Osteocyte (in vitro differentiated cells): ENCODE measurements around the gene PRDM16. TPM values are rescaled to one million over a fixed set of nuclear protein-coding genes. Genes with fewer than 3 reads are reported as not detected.

ENCODE experiments used
- DNase-seq: peaks from one replicate; pipeline ENCODE4 v3.0.0; 2021; ENCODE audit warnings: mixed read lengths; ENCODE audit not compliant: unreplicated experiment; ENCODE audit errors: extremely low spot score
- H3K27ac Mint-ChIP-seq: one replicate; pipeline ENCODE4 v1.8.0; 2021; ENCODE audit warnings: mild to moderate bottlenecking, mixed read lengths; ENCODE audit not compliant: unreplicated experiment
- H3K27me3 Mint-ChIP-seq: one replicate; pipeline ENCODE4 v1.8.0; 2021; ENCODE audit warnings: mixed read lengths; ENCODE audit not compliant: unreplicated experiment
- H3K36me3 Mint-ChIP-seq: one replicate; pipeline ENCODE4 v1.8.0; 2021; ENCODE audit warnings: mixed read lengths; ENCODE audit not compliant: unreplicated experiment
- H3K4me1 Mint-ChIP-seq: one replicate; pipeline ENCODE4 v1.8.0; 2021; ENCODE audit warnings: mixed read lengths; ENCODE audit not compliant: unreplicated experiment
- H3K4me3 Mint-ChIP-seq: one replicate; pipeline ENCODE4 v1.8.0; 2021; ENCODE audit warnings: mild to moderate bottlenecking, moderate library complexity, mixed read lengths; ENCODE audit not compliant: unreplicated experiment
- H3K9me3 Mint-ChIP-seq: one replicate; pipeline ENCODE4 v1.8.0; 2021; ENCODE audit warnings: mixed read lengths; ENCODE audit not compliant: unreplicated experiment
- total RNA-seq: library from RNA; stranded (reverse); gene quantifications from 2 replicates; pipeline ENCODE4 v1.2.1, GENCODE V29; 2021
- TF ChIP-seq, protein P1 (sequence below): fragments of 200-600 bp; sonication (generic); IDR thresholded peaks from 2 replicates; pipeline ENCODE4 v1.5.0; 2021; ENCODE audit warnings: antibody characterized with exemption, mild to moderate bottlenecking, moderate library complexity

The PRDM16 gene
- total RNA-seq, 1 donor from 2014 or later: 7.1 TPM

GRCh38 chr1:3240524-3241235 is 171.7 kb downstream of the PRDM16 start:
- Mint-ChIP-seq H3K27me3 (no peaks in the 10 kb centered on the region), H3K36me3 (no peaks in the 10 kb centered on the region), H3K4me3 (no peak overlapping the region)

DNA sequence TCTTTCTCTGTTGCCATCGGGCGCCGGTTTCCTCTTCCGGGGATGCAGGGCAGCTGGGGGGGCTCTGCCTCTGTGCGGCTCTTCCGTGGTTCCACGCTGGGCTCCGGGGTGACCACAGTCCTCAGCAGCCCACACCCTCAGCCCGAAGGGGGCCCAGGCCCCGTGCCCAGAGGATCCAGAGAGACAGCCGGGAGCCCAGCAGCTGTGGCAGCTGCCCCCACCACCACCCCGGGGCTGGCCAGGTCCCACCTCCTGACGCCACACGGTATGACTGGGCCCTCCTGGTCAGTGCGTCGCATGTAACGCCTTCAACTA is 172.2 kb downstream of the PRDM16 start:
- H3K27ac Mint-ChIP-seq: no peak overlapping the region

More at GRCh38 chr1:3240524-3241235, 171.7 kb downstream of the PRDM16 start:
- DNase-seq: no peak
- Mint-ChIP-seq H3K4me1 (peaks cover 5% of the 10 kb centered on the region), H3K27ac (no peak overlapping the region), H3K9me3 (no peaks in the 10 kb centered on the region)
- TF ChIP-seq, protein P1, sequence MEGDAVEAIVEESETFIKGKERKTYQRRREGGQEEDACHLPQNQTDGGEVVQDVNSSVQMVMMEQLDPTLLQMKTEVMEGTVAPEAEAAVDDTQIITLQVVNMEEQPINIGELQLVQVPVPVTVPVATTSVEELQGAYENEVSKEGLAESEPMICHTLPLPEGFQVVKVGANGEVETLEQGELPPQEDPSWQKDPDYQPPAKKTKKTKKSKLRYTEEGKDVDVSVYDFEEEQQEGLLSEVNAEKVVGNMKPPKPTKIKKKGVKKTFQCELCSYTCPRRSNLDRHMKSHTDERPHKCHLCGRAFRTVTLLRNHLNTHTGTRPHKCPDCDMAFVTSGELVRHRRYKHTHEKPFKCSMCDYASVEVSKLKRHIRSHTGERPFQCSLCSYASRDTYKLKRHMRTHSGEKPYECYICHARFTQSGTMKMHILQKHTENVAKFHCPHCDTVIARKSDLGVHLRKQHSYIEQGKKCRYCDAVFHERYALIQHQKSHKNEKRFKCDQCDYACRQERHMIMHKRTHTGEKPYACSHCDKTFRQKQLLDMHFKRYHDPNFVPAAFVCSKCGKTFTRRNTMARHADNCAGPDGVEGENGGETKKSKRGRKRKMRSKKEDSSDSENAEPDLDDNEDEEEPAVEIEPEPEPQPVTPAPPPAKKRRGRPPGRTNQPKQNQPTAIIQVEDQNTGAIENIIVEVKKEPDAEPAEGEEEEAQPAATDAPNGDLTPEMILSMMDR: no peak

GRCh38 chr1:3241673-3242407 is 172.8 kb downstream of the PRDM16 start:
- H3K27ac Mint-ChIP-seq: no peak overlapping the region
- TF ChIP-seq, protein P1: no peak
- DNase-seq: no peak
- no peaks in the 10 kb centered on the region for H3K27me3 Mint-ChIP-seq
- H3K4me3 Mint-ChIP-seq: no peak overlapping the region
- H3K9me3 Mint-ChIP-seq: no peaks in the 10 kb centered on the region
- H3K36me3 Mint-ChIP-seq: no peaks in the 10 kb centered on the region
- H3K4me1 Mint-ChIP-seq: peaks cover 5% of the 10 kb centered on the region

More for the DNA sequence above, 172.2 kb downstream of the PRDM16 start:
- H3K9me3 Mint-ChIP-seq: no peaks in the 10 kb centered on the region
- H3K4me1 Mint-ChIP-seq: peaks cover 5% of the 10 kb centered on the region
- no peaks in the 10 kb centered on the region for H3K36me3 Mint-ChIP-seq
- H3K27me3 Mint-ChIP-seq: no peaks in the 10 kb centered on the region
- TF ChIP-seq, protein P1: no peak
- no peak for DNase-seq
- no peak overlapping the region for H3K4me3 Mint-ChIP-seq

GRCh38 chr1:3242408-3243260 is 173.6 kb downstream of the PRDM16 start:
- H3K4me3 Mint-ChIP-seq: no peak overlapping the region
- H3K27me3 Mint-ChIP-seq: no peaks in the 10 kb centered on the region

More at GRCh38 chr1:3242408-3243260, 173.6 kb downstream of the PRDM16 start:
- no peaks in the 10 kb centered on the region for H3K36me3 Mint-ChIP-seq
- H3K27ac Mint-ChIP-seq: no peak overlapping the region
- TF ChIP-seq, protein P1: no peak
- no peaks in the 10 kb centered on the region for H3K9me3 Mint-ChIP-seq
- H3K4me1 Mint-ChIP-seq: peaks cover 5% of the 10 kb centered on the region
- no peak for DNase-seq
